Activated naive CD8-positive, alpha-beta T cell (primary cell): ENCODE results near the gene TNFRSF19.
A peak's percentile ranks its signal among the peaks of the same experiment; 100 is the strongest.

Experiments
- H3K27ac Mint-ChIP-seq: one replicate; pipeline ENCODE4 v1.8.0; 2021; ENCODE audit warnings: mixed read lengths
- H3K27me3 Mint-ChIP-seq: one replicate; pipeline ENCODE4 v1.8.0; 2021; ENCODE audit warnings: mixed read lengths
- H3K36me3 Mint-ChIP-seq: one replicate; pipeline ENCODE4 v1.8.0; 2021; ENCODE audit warnings: mixed read lengths
- H3K4me1 Mint-ChIP-seq: one replicate; pipeline ENCODE4 v1.8.0; 2021; ENCODE audit warnings: low read depth, mixed read lengths
- H3K4me3 Mint-ChIP-seq: one replicate; pipeline ENCODE4 v1.8.0; 2021; ENCODE audit warnings: mild to moderate bottlenecking, mixed read lengths
- H3K9me3 Mint-ChIP-seq: one replicate; pipeline ENCODE4 v1.8.0; 2021; ENCODE audit warnings: low read depth, mixed read lengths

The TNFRSF19 gene

GRCh38 chr13:23701636-23702035 lies 131.4 kb downstream of the TNFRSF19 start:
- Mint-ChIP-seq H3K4me3 (no peak overlapping the region), H3K27ac (no peak overlapping the region), H3K36me3 (no peaks in the 10 kb centered on the region), H3K9me3 (no peaks in the 10 kb centered on the region), H3K4me1 (peaks cover 7% of the 10 kb centered on the region), H3K27me3 (no peaks in the 10 kb centered on the region)

DNA sequence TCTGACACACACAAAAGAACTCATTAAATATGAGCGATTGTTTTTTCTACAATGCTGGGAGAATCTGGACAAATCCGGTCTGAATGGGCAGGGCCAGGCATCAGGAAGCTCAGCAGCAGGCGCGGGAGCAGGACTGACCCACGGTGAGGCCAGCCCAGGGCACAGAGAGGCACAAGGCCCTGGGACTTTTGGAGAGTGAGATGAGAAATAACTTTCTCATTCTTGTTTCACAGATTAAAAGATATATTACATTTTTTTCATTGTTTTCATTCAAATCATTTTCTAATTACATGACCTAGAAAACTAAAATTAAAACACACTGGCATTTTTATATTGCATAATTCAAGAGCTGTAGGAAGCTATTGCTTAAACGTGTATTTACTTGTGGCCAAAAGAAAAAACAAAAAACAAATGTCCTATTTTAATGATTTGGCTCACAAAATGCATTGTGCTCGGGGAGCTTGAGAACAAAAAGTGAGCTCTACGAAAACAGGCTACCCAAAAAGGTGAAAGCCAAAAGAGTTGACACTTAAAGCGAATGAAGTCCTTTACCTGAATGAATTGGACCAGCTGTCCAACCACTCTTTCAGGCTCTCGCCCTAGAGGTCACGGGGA lies 133.1 kb downstream of the TNFRSF19 start:
- H3K4me3 Mint-ChIP-seq = no peak overlapping the region
- no peaks in the 10 kb centered on the region for H3K27me3 Mint-ChIP-seq
- no peak overlapping the region for H3K27ac Mint-ChIP-seq
- no peaks in the 10 kb centered on the region for H3K36me3 Mint-ChIP-seq
- no peaks in the 10 kb centered on the region for H3K4me1 Mint-ChIP-seq
- H3K9me3 Mint-ChIP-seq = no peaks in the 10 kb centered on the region

- Mint-ChIP-seq H3K36me3 (no peaks in the 10 kb centered on the region), H3K27ac (no peak overlapping the region), H3K4me1 (no peaks in the 10 kb centered on the region), H3K9me3 (no peaks in the 10 kb centered on the region), H3K27me3 (no peaks in the 10 kb centered on the region), H3K4me3 (no peak overlapping the region)
Observed at GRCh38 chr13:23705583-23705982, 135.4 kb downstream of the TNFRSF19 start.

- no peaks in the 10 kb centered on the region for H3K27me3 Mint-ChIP-seq
- H3K9me3 Mint-ChIP-seq = peaks cover 6% of the 10 kb centered on the region
- H3K27ac Mint-ChIP-seq = no peak overlapping the region
- no peak overlapping the region for H3K4me3 Mint-ChIP-seq
- peaks cover 2% of the 10 kb centered on the region for H3K36me3 Mint-ChIP-seq
- H3K4me1 Mint-ChIP-seq = no peaks in the 10 kb centered on the region
Observed at GRCh38 chr13:23707674-23708073, 137.5 kb downstream of the TNFRSF19 start.

GRCh38 chr13:23709536-23709935 lies 139.3 kb downstream of the TNFRSF19 start:
- no peak overlapping the region for H3K4me3 Mint-ChIP-seq
- H3K27ac Mint-ChIP-seq = no peak overlapping the region
- H3K27me3 Mint-ChIP-seq = no peaks in the 10 kb centered on the region
- H3K4me1 Mint-ChIP-seq = no peaks in the 10 kb centered on the region
- H3K9me3 Mint-ChIP-seq = peaks cover 6% of the 10 kb centered on the region
- peaks cover 2% of the 10 kb centered on the region for H3K36me3 Mint-ChIP-seq

GRCh38 chr13:23710366-23710765 lies 140.2 kb downstream of the TNFRSF19 start:
- Mint-ChIP-seq H3K36me3 (peaks cover 2% of the 10 kb centered on the region), H3K4me1 (no peaks in the 10 kb centered on the region), H3K4me3 (no peak overlapping the region), H3K27ac (no peak overlapping the region), H3K9me3 (peaks cover 6% of the 10 kb centered on the region), H3K27me3 (no peaks in the 10 kb centered on the region)

DNA sequence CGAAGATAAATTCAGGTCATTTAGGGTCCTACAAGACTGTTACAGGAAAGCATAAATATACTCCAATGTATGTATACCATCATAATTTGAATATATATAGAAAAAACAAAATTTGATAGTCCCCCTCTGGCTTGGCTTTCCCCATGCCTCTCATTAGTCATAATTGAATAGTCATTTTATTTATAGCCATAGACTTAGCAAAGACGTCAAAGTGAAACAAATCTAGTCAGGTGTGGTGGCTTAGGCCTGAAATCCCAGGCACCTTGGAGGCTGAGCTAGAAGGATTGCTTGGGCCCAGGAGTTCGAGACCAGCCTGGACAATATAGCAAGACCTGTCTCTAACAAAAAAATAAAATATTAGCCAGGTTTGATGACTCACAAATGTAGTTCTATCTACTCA lies 141.1 kb downstream of the TNFRSF19 start:
- Mint-ChIP-seq H3K36me3 (peaks cover 2% of the 10 kb centered on the region), H3K27ac (no peak overlapping the region), H3K4me3 (no peak overlapping the region), H3K27me3 (no peaks in the 10 kb centered on the region), H3K4me1 (no peaks in the 10 kb centered on the region), H3K9me3 (peaks cover 6% of the 10 kb centered on the region)

DNA sequence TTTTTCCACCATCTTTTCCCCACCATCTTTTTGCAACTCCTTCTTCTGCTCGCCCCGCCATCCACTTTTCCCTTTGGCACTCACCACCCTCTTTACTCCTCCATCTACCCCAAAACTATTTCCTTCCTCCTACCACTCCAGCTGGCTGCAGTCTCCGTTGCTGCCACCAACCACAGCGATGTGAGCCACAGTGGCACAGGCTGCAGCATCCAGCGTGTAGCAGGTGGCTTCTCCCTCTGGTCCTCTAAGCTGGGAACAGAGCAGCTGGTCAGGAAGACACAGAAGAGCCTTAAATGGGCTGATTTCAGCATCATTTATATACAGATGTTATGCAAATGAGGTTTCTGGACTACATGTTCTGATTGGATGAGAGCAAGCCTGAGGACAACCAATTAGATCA lies 144.5 kb downstream of the TNFRSF19 start:
- Mint-ChIP-seq H3K9me3 (peaks cover 6% of the 10 kb centered on the region), H3K27me3 (no peaks in the 10 kb centered on the region), H3K27ac (no peak overlapping the region), H3K36me3 (peaks cover 2% of the 10 kb centered on the region), H3K4me3 (no peak overlapping the region), H3K4me1 (peaks cover 20% of the 10 kb centered on the region)

DNA sequence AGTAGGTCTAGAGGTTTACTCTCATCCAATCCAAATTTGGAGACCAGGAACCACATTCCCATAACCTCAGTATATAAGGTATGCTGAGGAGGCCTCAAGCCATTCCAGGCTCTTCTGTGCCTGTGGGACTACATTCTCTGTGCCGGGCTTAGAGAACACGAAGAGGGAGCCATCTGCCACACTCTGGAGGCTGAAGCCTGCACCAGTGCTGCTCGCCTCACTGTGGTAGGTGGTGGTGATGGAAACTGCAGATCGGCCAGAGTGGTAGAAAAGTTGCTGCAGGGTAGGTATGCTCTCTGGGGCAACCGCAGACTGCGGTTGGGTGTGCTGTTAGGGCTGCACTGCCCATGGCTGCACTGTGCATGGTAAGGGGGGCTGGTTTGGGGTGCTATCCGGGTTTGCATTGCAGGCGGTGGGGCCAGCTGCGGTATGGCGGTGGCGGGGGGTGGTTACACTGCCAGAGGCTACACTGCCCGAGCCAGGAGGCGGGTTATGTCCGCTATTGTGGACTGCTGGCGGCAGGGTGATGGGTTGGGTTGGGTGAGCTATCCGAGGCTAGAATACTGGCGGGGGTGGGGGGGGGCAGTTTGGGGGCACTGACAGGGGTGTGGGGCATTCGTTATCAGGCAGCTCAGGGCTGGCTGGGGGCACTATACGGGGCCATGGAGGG lies 145.0 kb downstream of the TNFRSF19 start:
- Mint-ChIP-seq H3K36me3 (peaks cover 2% of the 10 kb centered on the region), H3K9me3 (peaks cover 6% of the 10 kb centered on the region), H3K27me3 (no peaks in the 10 kb centered on the region), H3K27ac (no peak overlapping the region), H3K4me1 (peaks cover 21% of the 10 kb centered on the region), H3K4me3 (no peak overlapping the region)

- no peak overlapping the region for H3K4me3 Mint-ChIP-seq
- H3K27me3 Mint-ChIP-seq = no peaks in the 10 kb centered on the region
- peaks cover 2% of the 10 kb centered on the region for H3K36me3 Mint-ChIP-seq
- peaks cover 22% of the 10 kb centered on the region for H3K4me1 Mint-ChIP-seq
- H3K9me3 Mint-ChIP-seq = peaks cover 6% of the 10 kb centered on the region
- no peak overlapping the region for H3K27ac Mint-ChIP-seq
Observed at GRCh38 chr13:23715762-23716235, 145.6 kb downstream of the TNFRSF19 start.

DNA sequence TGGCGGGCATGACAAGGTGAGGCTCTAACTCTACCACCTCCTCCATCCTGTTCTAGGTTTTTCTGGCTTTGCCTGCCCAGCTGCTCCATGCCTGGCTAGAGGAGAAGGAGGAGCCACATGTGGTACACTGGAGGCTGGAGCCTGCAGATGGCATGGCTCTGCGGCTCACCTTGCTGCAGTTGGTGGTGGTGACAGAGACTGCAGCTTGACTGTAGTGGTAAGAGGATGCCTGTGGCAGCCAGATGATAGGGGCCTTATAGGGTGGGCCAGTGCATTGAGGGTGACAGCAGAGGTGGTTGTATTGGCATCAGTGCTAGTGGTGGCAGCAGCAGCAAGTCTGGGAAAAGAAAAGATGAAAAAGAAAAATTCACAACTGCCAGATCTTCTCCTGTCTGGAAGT lies 146.2 kb downstream of the TNFRSF19 start:
- Mint-ChIP-seq H3K27me3 (no peaks in the 10 kb centered on the region), H3K36me3 (peaks cover 2% of the 10 kb centered on the region), H3K4me3 (no peak overlapping the region), H3K9me3 (peaks cover 6% of the 10 kb centered on the region), H3K4me1 (peaks cover 22% of the 10 kb centered on the region), H3K27ac (no peak overlapping the region)

- Mint-ChIP-seq H3K27ac (peak overlapping the region; percentile 18), H3K9me3 (no peaks in the 10 kb centered on the region), H3K4me1 (peaks cover 22% of the 10 kb centered on the region), H3K4me3 (no peak overlapping the region), H3K27me3 (no peaks in the 10 kb centered on the region), H3K36me3 (peaks cover 3% of the 10 kb centered on the region)
Observed at GRCh38 chr13:23718996-23719395, 148.8 kb downstream of the TNFRSF19 start.

DNA sequence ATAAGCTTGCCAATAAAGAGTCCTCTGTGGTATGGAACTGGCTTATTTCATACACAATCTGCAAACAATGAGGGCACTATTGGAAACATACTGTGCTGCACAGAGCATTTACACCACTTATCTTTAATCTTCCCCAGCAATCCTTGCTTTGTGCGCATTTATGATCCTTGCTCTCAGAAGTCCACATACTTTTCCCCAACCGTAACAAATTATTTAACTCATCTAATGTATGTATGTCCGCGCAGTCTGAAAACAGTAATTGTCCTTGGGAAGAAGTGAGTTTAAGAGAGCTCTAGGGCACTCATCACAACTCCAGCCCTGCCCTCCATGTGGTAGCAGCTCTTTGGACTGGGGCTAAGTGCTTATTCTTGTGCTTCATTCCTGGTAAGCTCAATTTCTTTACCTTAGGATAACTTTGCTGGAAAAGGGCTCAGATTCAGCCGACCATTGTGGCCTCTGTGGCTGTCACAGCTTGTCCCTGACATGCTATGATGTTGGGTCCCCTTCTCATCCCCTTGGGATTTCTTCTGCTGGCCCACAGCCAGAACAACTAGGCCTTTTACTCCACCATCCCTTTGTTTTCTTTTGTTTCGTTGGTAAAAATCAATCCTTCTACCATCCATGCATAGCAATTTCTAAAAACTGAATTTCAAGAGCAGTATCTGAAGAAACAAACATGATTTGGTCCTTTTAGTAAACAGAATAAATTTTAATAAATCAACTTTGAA lies 152.7 kb downstream of the TNFRSF19 start:
- no peak overlapping the region for H3K27ac Mint-ChIP-seq
- H3K36me3 Mint-ChIP-seq = peaks cover 6% of the 10 kb centered on the region
- H3K27me3 Mint-ChIP-seq = no peaks in the 10 kb centered on the region
- H3K4me3 Mint-ChIP-seq = no peak overlapping the region
- no peaks in the 10 kb centered on the region for H3K9me3 Mint-ChIP-seq
- H3K4me1 Mint-ChIP-seq = peaks cover 19% of the 10 kb centered on the region

DNA sequence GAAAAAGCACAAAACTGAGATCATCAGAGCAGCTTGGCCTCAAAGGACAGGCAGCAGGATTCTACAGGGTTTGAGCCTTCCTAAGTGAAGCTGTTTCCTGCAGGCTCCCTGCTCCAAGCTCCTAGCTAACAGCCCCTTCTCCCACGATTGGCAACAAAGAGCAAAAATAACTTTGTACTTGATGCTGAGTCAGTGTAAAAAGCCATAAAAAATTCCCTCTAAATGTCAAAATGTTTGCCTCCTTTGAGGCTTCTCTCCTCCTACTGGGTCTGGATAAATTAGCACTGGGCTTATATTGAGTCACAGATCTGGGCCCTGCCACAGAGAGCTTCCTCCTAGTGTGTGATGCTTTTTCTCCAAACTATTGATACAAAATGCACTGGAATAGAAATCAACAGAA lies 153.3 kb downstream of the TNFRSF19 start:
- no peaks in the 10 kb centered on the region for H3K9me3 Mint-ChIP-seq
- H3K36me3 Mint-ChIP-seq = peaks cover 6% of the 10 kb centered on the region
- no peak overlapping the region for H3K4me3 Mint-ChIP-seq
- H3K4me1 Mint-ChIP-seq = peaks cover 13% of the 10 kb centered on the region
- H3K27ac Mint-ChIP-seq = no peak overlapping the region
- H3K27me3 Mint-ChIP-seq = no peaks in the 10 kb centered on the region

DNA sequence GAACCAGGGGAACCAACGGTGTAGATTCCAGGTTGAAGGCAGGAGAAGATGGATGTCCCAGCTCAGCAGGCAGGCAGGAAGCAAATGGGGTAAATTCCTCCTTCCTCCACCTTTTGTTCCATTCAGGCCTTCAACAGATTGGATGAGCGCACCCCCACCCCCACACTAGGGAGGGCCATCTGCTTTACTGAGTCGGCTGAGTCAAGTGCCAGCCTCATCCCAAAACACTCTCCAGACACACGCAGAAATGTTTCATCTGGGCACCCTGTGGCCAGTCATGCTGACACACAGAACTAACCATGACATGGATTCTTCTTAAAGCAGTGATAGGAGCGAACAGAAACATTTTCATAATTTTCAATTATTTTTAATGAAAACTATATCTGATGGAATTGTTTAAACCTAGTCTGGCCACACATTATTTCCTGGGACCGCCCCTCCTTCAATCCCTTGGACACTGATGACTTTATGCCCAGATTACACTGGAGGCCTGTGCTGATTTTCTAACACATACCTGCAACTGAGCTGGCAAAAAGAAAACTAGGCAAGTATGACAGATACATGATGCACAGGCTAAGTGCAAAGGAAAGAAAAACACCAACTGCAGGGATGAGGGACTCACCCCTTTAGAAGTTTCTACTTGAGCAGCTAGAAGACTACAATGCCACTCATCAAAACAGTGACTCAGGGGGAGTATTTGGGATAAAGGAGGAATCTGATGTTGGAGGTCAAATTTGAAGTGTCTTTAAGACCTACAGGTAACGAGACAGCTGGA lies 154.2 kb downstream of the TNFRSF19 start:
- H3K27me3 Mint-ChIP-seq = no peaks in the 10 kb centered on the region
- H3K4me3 Mint-ChIP-seq = no peak overlapping the region
- no peaks in the 10 kb centered on the region for H3K9me3 Mint-ChIP-seq
- peaks cover 6% of the 10 kb centered on the region for H3K36me3 Mint-ChIP-seq
- H3K27ac Mint-ChIP-seq = no peak overlapping the region
- H3K4me1 Mint-ChIP-seq = peaks cover 4% of the 10 kb centered on the region
